ENCODE data around the gene GLTP. TPM values are rescaled to one million over a fixed set of nuclear protein-coding genes. Genes with fewer than 3 reads are reported as not detected.

GLTP gene
- polyA plus RNA-seq, 2 of the 4 experiments (the other 2 are of a cell fraction): 16.9 to 18.8 TPM

DNA sequence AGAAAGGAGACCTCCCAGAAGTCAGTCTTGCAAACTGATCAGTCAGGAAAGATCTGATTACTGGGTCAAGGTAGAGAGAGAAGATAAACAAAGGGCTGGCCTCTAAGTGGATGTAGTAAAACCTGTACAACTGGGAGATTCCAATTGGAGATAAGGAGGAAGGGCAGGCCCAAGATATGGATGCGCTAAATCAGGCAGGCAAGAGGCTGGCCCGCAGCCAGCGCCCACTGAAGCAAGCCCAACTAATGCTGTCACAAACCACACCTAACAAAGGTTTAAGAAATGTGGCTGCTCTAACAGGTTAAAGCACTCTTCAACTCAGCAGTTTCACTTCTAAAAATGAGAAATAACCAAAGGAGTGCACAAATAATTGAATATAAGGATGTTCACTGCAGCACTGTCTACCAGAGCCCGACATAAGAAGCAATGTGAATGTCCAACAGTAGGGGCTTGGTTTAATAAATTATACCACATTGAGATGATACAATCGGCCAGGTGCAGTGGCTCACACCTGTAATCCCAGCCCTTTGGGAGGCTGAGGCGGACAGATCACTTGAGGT is 4.7 kb downstream of the GLTP start:
- POLR2A ChIA-PET: no interaction called here
- no peak for DNase-seq (ENCODE audit: low read depth in 1 of 2, low spot score in 1 of 2)
- H3K27ac ChIP-seq: no peak overlapping the region
- CTCF ChIA-PET: interaction anchor here (1.2 to 6.1 kb wide), 4 partner anchors 17 to 70 kb away, joined by 3 to 27 read pairs (median 19); no protein-coding TSS in a partner anchor
- 85% methylated on average over 6 of the region's 6 CpGs for WGBS (ENCODE audit: missing lambda C conversion rate)
- ATAC-seq: no peak
- no peak overlapping the region for H3K4me2 ChIP-seq
- FAIRE-seq: no peak
- no peaks in the 10 kb centered on the region for H3K9me3 ChIP-seq
- H3K4me1 ChIP-seq: peaks cover 14% of the 10 kb centered on the region; the same call in 2 of the 3 replicates
- no peak overlapping the region for H3K4me3 ChIP-seq
- TF ChIP-seq SREBF2 (IDR thresholded peaks at IDR 0.05): no peak
- TF ChIP-seq MAFK (IDR thresholded peaks at IDR 0.05; ENCODE audit: partially characterized antibody): no peak
- no peak for TF ChIP-seq CBX2 (IDR thresholded peaks at IDR 0.05; ENCODE audit: borderline replicate concordance, low read depth)
- TF ChIP-seq FOSL2 (IDR thresholded peaks at IDR 0.05): no peak
- TF ChIP-seq FOSL2 (CRISPR knock-in tag; IDR thresholded peaks at IDR 0.05): no peak
- no peak for TF ChIP-seq EHMT2 (IDR thresholded peaks at IDR 0.05; ENCODE audit: low read depth)
- TF ChIP-seq, protein P1, sequence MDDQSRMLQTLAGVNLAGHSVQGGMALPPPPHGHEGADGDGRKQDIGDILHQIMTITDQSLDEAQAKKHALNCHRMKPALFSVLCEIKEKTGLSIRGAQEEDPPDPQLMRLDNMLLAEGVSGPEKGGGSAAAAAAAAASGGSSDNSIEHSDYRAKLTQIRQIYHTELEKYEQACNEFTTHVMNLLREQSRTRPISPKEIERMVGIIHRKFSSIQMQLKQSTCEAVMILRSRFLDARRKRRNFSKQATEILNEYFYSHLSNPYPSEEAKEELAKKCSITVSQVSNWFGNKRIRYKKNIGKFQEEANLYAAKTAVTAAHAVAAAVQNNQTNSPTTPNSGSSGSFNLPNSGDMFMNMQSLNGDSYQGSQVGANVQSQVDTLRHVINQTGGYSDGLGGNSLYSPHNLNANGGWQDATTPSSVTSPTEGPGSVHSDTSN (IDR thresholded peaks at IDR 0.05): no peak
- TF ChIP-seq EP300 (IDR thresholded peaks at IDR 0.05): no peak
- no peak for TF ChIP-seq HDAC2 (IDR thresholded peaks at IDR 0.05)
- TF ChIP-seq, protein P2, sequence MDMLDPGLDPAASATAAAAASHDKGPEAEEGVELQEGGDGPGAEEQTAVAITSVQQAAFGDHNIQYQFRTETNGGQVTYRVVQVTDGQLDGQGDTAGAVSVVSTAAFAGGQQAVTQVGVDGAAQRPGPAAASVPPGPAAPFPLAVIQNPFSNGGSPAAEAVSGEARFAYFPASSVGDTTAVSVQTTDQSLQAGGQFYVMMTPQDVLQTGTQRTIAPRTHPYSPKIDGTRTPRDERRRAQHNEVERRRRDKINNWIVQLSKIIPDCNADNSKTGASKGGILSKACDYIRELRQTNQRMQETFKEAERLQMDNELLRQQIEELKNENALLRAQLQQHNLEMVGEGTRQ (IDR thresholded peaks at IDR 0.05): no peak
- no peak for TF ChIP-seq ZSCAN20 (CRISPR knock-in tag; IDR thresholded peaks at IDR 0.05)
- no peak for TF ChIP-seq SMC3 (IDR thresholded peaks at IDR 0.05)
- TF ChIP-seq KDM1A (IDR thresholded peaks at IDR 0.05; ENCODE audit: low read depth): no peak
- TF ChIP-seq, protein P3, sequence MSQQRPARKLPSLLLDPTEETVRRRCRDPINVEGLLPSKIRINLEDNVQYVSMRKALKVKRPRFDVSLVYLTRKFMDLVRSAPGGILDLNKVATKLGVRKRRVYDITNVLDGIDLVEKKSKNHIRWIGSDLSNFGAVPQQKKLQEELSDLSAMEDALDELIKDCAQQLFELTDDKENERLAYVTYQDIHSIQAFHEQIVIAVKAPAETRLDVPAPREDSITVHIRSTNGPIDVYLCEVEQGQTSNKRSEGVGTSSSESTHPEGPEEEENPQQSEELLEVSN (IDR thresholded peaks at IDR 0.05; ENCODE audit: borderline replicate concordance, low read depth): no peak
- no peak for TF ChIP-seq TP53 (CRISPR knock-in tag; IDR thresholded peaks at IDR 0.05)
- TF ChIP-seq TFCP2L1 (CRISPR knock-in tag; IDR thresholded peaks at IDR 0.05): no peak
- TF ChIP-seq, protein P4, sequence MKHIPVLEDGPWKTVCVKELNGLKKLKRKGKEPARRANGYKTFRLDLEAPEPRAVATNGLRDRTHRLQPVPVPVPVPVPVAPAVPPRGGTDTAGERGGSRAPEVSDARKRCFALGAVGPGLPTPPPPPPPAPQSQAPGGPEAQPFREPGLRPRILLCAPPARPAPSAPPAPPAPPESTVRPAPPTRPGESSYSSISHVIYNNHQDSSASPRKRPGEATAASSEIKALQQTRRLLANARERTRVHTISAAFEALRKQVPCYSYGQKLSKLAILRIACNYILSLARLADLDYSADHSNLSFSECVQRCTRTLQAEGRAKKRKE (CRISPR knock-in tag; IDR thresholded peaks at IDR 0.05; ENCODE audit: low read depth): no peak
- TF ChIP-seq, protein P5, sequence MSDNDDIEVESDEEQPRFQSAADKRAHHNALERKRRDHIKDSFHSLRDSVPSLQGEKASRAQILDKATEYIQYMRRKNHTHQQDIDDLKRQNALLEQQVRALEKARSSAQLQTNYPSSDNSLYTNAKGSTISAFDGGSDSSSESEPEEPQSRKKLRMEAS (IDR thresholded peaks at IDR 0.05): no peak

DNA sequence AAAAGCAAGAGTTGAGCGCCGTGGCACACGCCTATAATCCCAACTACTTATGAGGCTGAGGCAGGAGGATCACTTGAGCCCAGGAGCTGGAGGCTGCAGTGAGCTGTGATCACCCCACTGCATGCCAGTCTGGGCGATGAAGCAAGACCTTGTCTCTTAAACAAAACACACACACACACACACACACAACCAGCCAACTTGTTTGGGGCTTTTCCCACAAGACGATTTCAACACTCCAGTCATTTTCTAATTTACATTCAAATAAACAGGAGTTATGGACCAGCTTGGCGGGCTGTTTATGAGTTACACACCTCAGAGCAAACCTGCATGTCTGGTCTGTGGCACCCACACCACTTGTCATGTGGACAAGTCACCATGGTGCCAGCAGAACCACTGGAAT is 6.7 kb downstream of the GLTP start:
- ATAC-seq: no peak
- no peak for DNase-seq (ENCODE audit: low read depth in 1 of 2, low spot score in 1 of 2)
- no peak overlapping the region for H3K4me3 ChIP-seq
- no peak overlapping the region for H3K27ac ChIP-seq
- no peak overlapping the region for H3K4me2 ChIP-seq
- TF ChIP-seq FOSL2 (IDR thresholded peaks at IDR 0.05) (no peak), FOSL2 (CRISPR knock-in tag; IDR thresholded peaks at IDR 0.05) (no peak), TP53 (CRISPR knock-in tag; IDR thresholded peaks at IDR 0.05) (no peak), RNF2 (IDR thresholded peaks at IDR 0.05; ENCODE audit: borderline replicate concordance, low read depth) (no peak), JUNB (IDR thresholded peaks at IDR 0.05) (no peak), BHLHE40 (IDR thresholded peaks at IDR 0.05; ENCODE audit: low read depth, low read length) (no peak), FOXS1 (CRISPR knock-in tag; IDR thresholded peaks at IDR 0.05) (no peak), RARB (CRISPR knock-in tag; IDR thresholded peaks at IDR 0.05) (no peak), CBX2 (IDR thresholded peaks at IDR 0.05; ENCODE audit: borderline replicate concordance, low read depth) (no peak), NR3C1 (IDR thresholded peaks at IDR 0.05) (no peak), MYC (IDR thresholded peaks at IDR 0.05; ENCODE audit: borderline replicate concordance, low read length) (no peak), HOXA7 (CRISPR knock-in tag; IDR thresholded peaks at IDR 0.05) (no peak), TFCP2L1 (CRISPR knock-in tag; IDR thresholded peaks at IDR 0.05) (no peak), CBX8 (IDR thresholded peaks at IDR 0.05) (no peak)
- TF ChIP-seq, protein P2 (IDR thresholded peaks at IDR 0.05): no peak
- TF ChIP-seq, protein P6, sequence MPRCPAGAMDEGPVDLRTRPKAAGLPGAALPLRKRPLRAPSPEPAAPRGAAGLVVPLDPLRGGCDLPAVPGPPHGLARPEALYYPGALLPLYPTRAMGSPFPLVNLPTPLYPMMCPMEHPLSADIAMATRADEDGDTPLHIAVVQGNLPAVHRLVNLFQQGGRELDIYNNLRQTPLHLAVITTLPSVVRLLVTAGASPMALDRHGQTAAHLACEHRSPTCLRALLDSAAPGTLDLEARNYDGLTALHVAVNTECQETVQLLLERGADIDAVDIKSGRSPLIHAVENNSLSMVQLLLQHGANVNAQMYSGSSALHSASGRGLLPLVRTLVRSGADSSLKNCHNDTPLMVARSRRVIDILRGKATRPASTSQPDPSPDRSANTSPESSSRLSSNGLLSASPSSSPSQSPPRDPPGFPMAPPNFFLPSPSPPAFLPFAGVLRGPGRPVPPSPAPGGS (IDR thresholded peaks at IDR 0.05): no peak
- FAIRE-seq: no peak
- H3K9me3 ChIP-seq: no peaks in the 10 kb centered on the region
- 95% methylated on average over 6 of the region's 6 CpGs for WGBS (ENCODE audit: missing lambda C conversion rate)
- POLR2A ChIA-PET: interaction anchor here (0.6 kb wide), 1 partner anchor 47 kb away, joined by 4 read pairs; no protein-coding TSS in a partner anchor
- CTCF ChIA-PET: interaction anchor here (1.1 to 6.1 kb wide), 3 partner anchors 11 to 68 kb away, joined by 3 to 27 read pairs (median 12); no protein-coding TSS in a partner anchor
- H3K4me1 ChIP-seq: 0 out of 3 replicates have a peak, but pooled peaks cover 6% of the 10 kb centered on the region
